Fibroblast of skin of right biceps (primary cell): ENCODE results near the gene SCEL.
"Not testable (repeated sequence)": the region's sequence is repeated elsewhere in the genome, so short reads cannot be mapped to it uniquely, and the experiment has no call there.

Source experiments
- DNase-seq: peaks from one replicate; pipeline ENCODE4 v3.0.0-alpha.2; 2013

The SCEL gene

GRCh38 chr13:77535448-77535847 is at the start of gene SCEL:
TSS of gene SCEL (plus strand) at chr13:77535706. CDS start at chr13:77555876, 20,170 bp downstream.
- DNase-seq = no peak

GRCh38 chr13:77489566-77490337 is 45.8 kb upstream of the SCEL start:
- no peak for DNase-seq

- DNase-seq = no peak
Observed at GRCh38 chr13:77492982-77493381, 42.5 kb upstream of the SCEL start.

GRCh38 chr13:77494226-77494625 is 41.3 kb upstream of the SCEL start:
- no peak for DNase-seq

- DNase-seq = no peak
Observed at GRCh38 chr13:77497350-77497749, 38.2 kb upstream of the SCEL start.

- no peak for DNase-seq
Observed at GRCh38 chr13:77497835-77498234, 37.7 kb upstream of the SCEL start.

- no peak for DNase-seq
Observed at GRCh38 chr13:77502104-77502720, 33.3 kb upstream of the SCEL start.

GRCh38 chr13:77503398-77503797 is 32.1 kb upstream of the SCEL start:
- no peak for DNase-seq

GRCh38 chr13:77506874-77507273 is 28.6 kb upstream of the SCEL start:
- no peak for DNase-seq

GRCh38 chr13:77507931-77508776 is 27.4 kb upstream of the SCEL start:
- peak; percentile 93 for DNase-seq

- peak; percentile 84 for DNase-seq
Observed at GRCh38 chr13:77508959-77509620, 26.4 kb upstream of the SCEL start.

GRCh38 chr13:77510156-77510555 is 25.4 kb upstream of the SCEL start:
- DNase-seq = peak; percentile 7

GRCh38 chr13:77511552-77511951 is 24.0 kb upstream of the SCEL start:
- peak; percentile 26 for DNase-seq

- no peak for DNase-seq
Observed at GRCh38 chr13:77513719-77514335, 21.7 kb upstream of the SCEL start.

- DNase-seq = no peak
Observed at GRCh38 chr13:77514336-77514726, 21.2 kb upstream of the SCEL start.

- no peak for DNase-seq
Observed at GRCh38 chr13:77515785-77516184, 19.7 kb upstream of the SCEL start.

- DNase-seq = peak; percentile 75
Observed at GRCh38 chr13:77516342-77516789, 19.1 kb upstream of the SCEL start.

GRCh38 chr13:77518266-77518665 is 17.2 kb upstream of the SCEL start:
- no peak for DNase-seq

GRCh38 chr13:77519396-77519795 is 16.1 kb upstream of the SCEL start:
- not testable (repeated sequence) for DNase-seq

GRCh38 chr13:77519808-77520207 is 15.7 kb upstream of the SCEL start:
- peak; percentile 46 for DNase-seq

GRCh38 chr13:77521194-77521593 is 14.3 kb upstream of the SCEL start:
- DNase-seq = peak; percentile 28

GRCh38 chr13:77521595-77522367 is 13.7 kb upstream of the SCEL start:
- DNase-seq = peak; percentile 57
